CD14-positive monocyte (primary cell): Measurements from ENCODE around the gene TLX3. TPM values are rescaled to one million over a fixed set of nuclear protein-coding genes. Genes with fewer than 3 reads are reported as not detected.

ENCODE experiments used
- DNase-seq, 3 donors: peaks; one replicate each; pipeline ENCODE4 v3.0.0-alpha.2; 2011 to 2022
- H2AFZ ChIP-seq: 2 replicates; pipeline ENCODE4 v1.6.0; 2012; ENCODE audit warnings: mild to moderate bottlenecking, low read depth, low read length, inconsistent platforms; ENCODE audit not compliant: insufficient read depth, poor library complexity, severe bottlenecking
- H3K27ac ChIP-seq, 2 donors: 1 replicate in 1 of 2; 2 replicates in 1 of 2; pipeline ENCODE4 v1.5.1; 2012 to 2013; ENCODE audit warnings: low read length in 2 of 2, control low read depth in 1 of 2, inconsistent platforms in 1 of 2, low read depth in 1 of 2, mild to moderate bottlenecking in 1 of 2
- H3K27me3 ChIP-seq, 2 donors: one replicate each; pipeline versions ENCODE4 v1.6.0 to v1.6.1; 2011 to 2013; ENCODE audit warnings: low read length in 2 of 2; ENCODE audit not compliant: control insufficient read depth in 2 of 2, insufficient read depth in 2 of 2
- H3K36me3 ChIP-seq, 2 donors: replicated peaks in 1 of 2; 1 replicate in 1 of 2; 2 replicates in 1 of 2; pipeline versions ENCODE4 v1.5.1 to v1.6.1; 2012 to 2013; ENCODE audit warnings: low read length in 2 of 2, control low read depth in 1 of 2, inconsistent platforms in 1 of 2, mild to moderate bottlenecking in 1 of 2; ENCODE audit not compliant: insufficient read depth in 2 of 2, control insufficient read depth in 1 of 2
- H3K4me1 ChIP-seq, 2 donors: 1 replicate in 1 of 2; 2 replicates in 1 of 2; pipeline versions ENCODE4 v1.5.1 to v1.6.1; 2012 to 2013; ENCODE audit warnings: low read length in 2 of 2, control low read depth in 1 of 2, inconsistent platforms in 1 of 2, mild to moderate bottlenecking in 1 of 2, moderate library complexity in 1 of 2; ENCODE audit not compliant: insufficient read depth in 2 of 2, control insufficient read depth in 1 of 2
- H3K4me2 ChIP-seq: replicated peaks from 2 replicates; pipeline ENCODE3; 2012; ENCODE audit warnings: low read length, moderate library complexity, mild to moderate bottlenecking; ENCODE audit not compliant: poor library complexity, severe bottlenecking; ENCODE audit errors: extremely low read depth
- H3K4me3 ChIP-seq, 3 experiments: fragments of 200-600 bp in 1 of 3; sonication (generic) in 1 of 3; replicated peaks in 1 of 3; 1 replicate in 2 of 3; 2 replicates in 1 of 3; pipeline ENCODE4 v1.5.1; 2011 to 2013; ENCODE audit warnings: low read length in 3 of 3, mild to moderate bottlenecking in 3 of 3, control low read depth in 2 of 3, low read depth in 2 of 3, inconsistent platforms in 1 of 3, moderate library complexity in 1 of 3
- H3K79me2 ChIP-seq: 2 replicates; pipeline ENCODE4 v1.6.0; 2012; ENCODE audit warnings: mild to moderate bottlenecking, control low read depth, inconsistent platforms, low read length, moderate library complexity; ENCODE audit not compliant: insufficient read depth
- H3K9ac ChIP-seq: 2 replicates; pipeline ENCODE4 v1.6.0; 2017; ENCODE audit warnings: low read length, mild to moderate bottlenecking; ENCODE audit not compliant: insufficient read depth, poor library complexity, severe bottlenecking
- H3K9me3 ChIP-seq, 2 donors: replicated peaks in 1 of 2; 1 replicate in 1 of 2; 2 replicates in 1 of 2; pipeline versions ENCODE4 v1.5.1 to v1.6.1; 2012 to 2013; ENCODE audit warnings: low read length in 2 of 2, control low read depth in 1 of 2; ENCODE audit not compliant: control insufficient read depth in 1 of 2, insufficient read depth in 1 of 2
- H4K20me1 ChIP-seq: 2 replicates; pipeline ENCODE4 v1.6.0; 2012; ENCODE audit warnings: mild to moderate bottlenecking, low read length, control low read depth, moderate library complexity; ENCODE audit not compliant: insufficient read depth
- H3K27ac Mint-ChIP-seq, 7 donors: one replicate each; pipeline ENCODE4 v1.8.0; 2020; ENCODE audit warnings: mild to moderate bottlenecking in 7 of 7, mixed read lengths in 7 of 7, moderate library complexity in 6 of 7, inconsistent platforms in 2 of 7
- H3K27me3 Mint-ChIP-seq, 3 donors: one replicate each; pipeline ENCODE4 v1.8.0; 2021 to 2022; ENCODE audit warnings: low read depth in 3 of 3, mild to moderate bottlenecking in 3 of 3, mixed read lengths in 3 of 3, moderate library complexity in 3 of 3, inconsistent platforms in 1 of 3
- H3K36me3 Mint-ChIP-seq, 2 donors: one replicate each; pipeline ENCODE4 v1.8.0; 2020; ENCODE audit warnings: mixed read lengths in 2 of 2, inconsistent platforms in 1 of 2, mild to moderate bottlenecking in 1 of 2
- H3K4me1 Mint-ChIP-seq: one replicate; pipeline ENCODE4 v1.8.0; 2020; ENCODE audit warnings: mild to moderate bottlenecking, mixed read lengths
- H3K4me3 Mint-ChIP-seq, 2 donors: one replicate each; pipeline ENCODE4 v1.8.0; 2020; ENCODE audit warnings: mild to moderate bottlenecking in 2 of 2, mixed read lengths in 2 of 2, moderate library complexity in 1 of 2
- H3K9me3 Mint-ChIP-seq, 7 donors: one replicate each; pipeline ENCODE4 v1.8.0; 2020 to 2022; ENCODE audit warnings: mixed read lengths in 7 of 7, mild to moderate bottlenecking in 6 of 7, moderate library complexity in 6 of 7, inconsistent platforms in 2 of 7
- CTCF ChIP-seq: fragments of 200-600 bp; IDR thresholded peaks from one replicate; pipeline ENCODE4 v1.8.0; 2022; ENCODE audit warnings: antibody characterized with exemption, mild to moderate bottlenecking
- WGBS: methylation state at CpG from one replicate; pipeline ENCODE4 v1.1.5; 2013; ENCODE audit warnings: missing lambda C conversion rate; ENCODE audit not compliant: insufficient coverage; 5-methylcytosine and 5-hydroxymethylcytosine counted together
- intact Hi-C, 2 donors: fragments of 100-400 bp; cut with micrococcal nuclease; formaldehyde crosslinking; loops; one replicate each; pipeline versions ENCODE4 v1.15.0 to v1.15.1; 2023
- polyA plus RNA-seq, 3 donors: library from polyadenylated mRNA; depleted of rRNA in 1 of 3; unstranded in 2 of 3; stranded (reverse) in 1 of 3; fragments of 300-500 nt in 2 of 3; fragments of >200 nt in 1 of 3; fragmentation: Illumina TruSeq in 2 of 3; gene quantifications; 1 replicate in 2 of 3; 2 replicates in 1 of 3; pipeline ENCODE4 v1.2.3, GENCODE V29; 2012 to 2021

The TLX3 gene
- polyA plus RNA-seq, 3 donors = not detected

GRCh38 chr5:171321447-171321846 is 12.4 kb downstream of the TLX3 start:
- H3K4me3 ChIP-seq = no peak overlapping the region
- Mint-ChIP-seq H3K27ac (no peak overlapping the region), H3K36me3 (no peaks in the 10 kb centered on the region), H3K9me3 (peaks cover 0 to 20% (median 5%) of the 10 kb centered on the region in 7 donors), H3K4me3 (peak overlapping the region in 1 of 2 donors; percentile 42), H3K27me3 (peaks cover 61 to 73% (median 71%) of the 10 kb centered on the region in 3 donors), H3K4me1 (peaks cover 26% of the 10 kb centered on the region)
- DNase-seq = no peak
- H4K20me1 ChIP-seq = no peaks in the 10 kb centered on the region
- H3K36me3 ChIP-seq = no peaks in the 10 kb centered on the region
- H3K79me2 ChIP-seq = no peaks in the 10 kb centered on the region
- H3K27ac ChIP-seq = no peak overlapping the region
- H2AFZ ChIP-seq = no peak overlapping the region
- no peak for TF ChIP-seq CTCF
- WGBS = 91% methylated on average over 6 of the region's 7 CpGs
- H3K4me2 ChIP-seq = no peak overlapping the region
- peaks cover 28% of the 10 kb centered on the region in 2 donors for H3K4me1 ChIP-seq
- intact Hi-C loops = no loop called here
- H3K27me3 ChIP-seq = peaks cover 51 to 67% of the 10 kb centered on the region in 2 donors
- no peak overlapping the region for H3K9ac ChIP-seq
- peaks cover 5 to 12% of the 10 kb centered on the region in 2 donors for H3K9me3 ChIP-seq

- Histone ChIP-seq H3K36me3 (no peaks in the 10 kb centered on the region), H3K9me3 (peaks cover 5 to 7% of the 10 kb centered on the region in 2 donors), H4K20me1 (no peaks in the 10 kb centered on the region), H3K4me1 (peaks cover 28% of the 10 kb centered on the region in 2 donors), H2AFZ (no peak overlapping the region), H3K27me3 (peaks cover 41 to 57% of the 10 kb centered on the region in 2 donors), H3K4me2 (no peak overlapping the region), H3K9ac (no peak overlapping the region), H3K27ac (no peak overlapping the region), H3K4me3 (no peak overlapping the region), H3K79me2 (no peaks in the 10 kb centered on the region)
- Mint-ChIP-seq H3K4me1 (peaks cover 24% of the 10 kb centered on the region), H3K4me3 (no peak overlapping the region), H3K27me3 (peaks cover 50 to 67% (median 62%) of the 10 kb centered on the region in 3 donors), H3K36me3 (no peaks in the 10 kb centered on the region), H3K27ac (no peak overlapping the region), H3K9me3 (peaks cover 0 to 15% (median 5%) of the 10 kb centered on the region in 7 donors)
- no peak for DNase-seq
- WGBS = no CpG with 5 or more reads among the region's 5 CpGs
- TF ChIP-seq CTCF = no peak
- intact Hi-C loops = no loop called here
Observed at GRCh38 chr5:171322527-171322926, 13.5 kb downstream of the TLX3 start.
